Chondrocyte (in vitro differentiated cells): ENCODE data around the gene MAGOHB. TPM values are rescaled to one million over a fixed set of nuclear protein-coding genes. Genes with fewer than 3 reads are reported as not detected.
"Not testable (repeated sequence)": the region's sequence is repeated elsewhere in the genome, so short reads cannot be mapped to it uniquely, and the experiment has no call there.

Experiments used
- DNase-seq: peaks from one replicate; pipeline ENCODE4 v3.0.0; 2021; ENCODE audit warnings: mixed read lengths, low spot score
- H3K27ac Mint-ChIP-seq: one replicate; pipeline ENCODE4 v1.8.0; 2021; ENCODE audit warnings: mild to moderate bottlenecking, moderate library complexity, mixed read lengths; ENCODE audit not compliant: unreplicated experiment
- H3K27me3 Mint-ChIP-seq: 2 replicates; pipeline ENCODE4 v1.8.0; 2021; ENCODE audit warnings: low read depth, mixed read lengths
- H3K36me3 Mint-ChIP-seq: 2 replicates; pipeline ENCODE4 v1.8.0; 2021; ENCODE audit warnings: low read depth, mixed read lengths
- H3K4me1 Mint-ChIP-seq: 2 replicates; pipeline ENCODE4 v1.8.0; 2021; ENCODE audit warnings: low read depth, mild to moderate bottlenecking, mixed read lengths
- H3K4me3 Mint-ChIP-seq: one replicate; pipeline ENCODE4 v1.8.0; 2021; ENCODE audit warnings: mild to moderate bottlenecking, moderate library complexity, mixed read lengths; ENCODE audit not compliant: unreplicated experiment
- H3K9me3 Mint-ChIP-seq: 2 replicates; pipeline ENCODE4 v1.8.0; 2021; ENCODE audit warnings: low read depth, mixed read lengths
- long read RNA-seq: library from polyadenylated mRNA; stranded (forward); transcript quantifications from one replicate; pipeline ENCODE4 v2.0.0, GENCODE V29; 2021
- total RNA-seq: library from RNA; stranded (reverse); gene quantifications from 3 replicates; pipeline ENCODE4 v1.2.1, GENCODE V29; 2021
- TF ChIP-seq, protein P1 (sequence below): fragments of 200-600 bp; sonication (generic); IDR thresholded peaks from 2 replicates; pipeline ENCODE4 v1.5.0; 2021; ENCODE audit warnings: antibody characterized with exemption, mild to moderate bottlenecking, moderate library complexity

MAGOHB gene
- 32.7 to 40.9 TPM (median 35.8 TPM) in 3 replicates for total RNA-seq
- long read RNA-seq, transcript MAGOHB-201 (5 exons, 2,623 nt): major isoform, 29 of 38 reads
- long read RNA-seq, partial matches to known transcripts: 0 of 38 reads
- long read RNA-seq, other reads (novel, unspliced or antisense): 5 of 38 reads

DNA sequence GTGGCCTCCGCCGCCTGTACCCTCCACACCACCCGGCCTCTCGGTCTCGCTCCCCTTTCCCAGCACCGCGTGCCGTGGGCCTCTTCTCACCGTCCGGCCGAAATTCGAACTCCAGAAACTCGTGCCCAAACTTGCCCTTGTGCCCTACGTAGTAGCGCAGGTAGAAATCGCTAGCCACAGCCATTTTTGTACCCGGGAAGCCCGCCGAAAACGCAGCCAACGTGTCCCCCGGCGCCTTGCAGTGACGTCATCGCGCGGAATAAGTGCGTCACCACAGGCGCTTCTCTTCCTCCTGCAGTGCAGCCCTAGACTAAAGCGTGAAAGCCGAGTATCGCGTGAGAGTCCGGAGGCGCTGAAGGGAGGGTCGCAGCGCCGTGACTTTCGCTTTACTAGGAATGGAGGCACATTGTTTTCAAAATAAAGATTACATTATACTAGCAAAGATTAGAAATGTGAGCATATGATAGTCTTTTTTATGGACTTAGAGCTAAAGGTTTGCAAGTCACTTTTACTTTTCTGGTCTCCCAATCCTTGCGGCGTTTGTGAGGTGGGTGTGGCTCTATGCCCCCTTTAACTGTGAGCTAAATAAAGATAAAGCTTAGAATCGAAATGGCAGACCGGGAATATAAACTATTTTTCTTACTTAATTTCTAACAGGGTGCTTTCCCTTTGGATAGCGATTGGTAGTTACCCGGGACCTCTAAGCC lies at the start of gene MAGOHB:
Gene MAGOHB (minus strand): TSS at position 261 of the 707 bp plus-strand sequence. CDS start 77 bp downstream, at position 184.
- H3K27me3 Mint-ChIP-seq: no peaks in the 10 kb centered on the region
- H3K4me3 Mint-ChIP-seq: peak within 1 kb of the TSS; percentile 99
- H3K27ac Mint-ChIP-seq: peak within 1 kb of the TSS; percentile 99
- H3K36me3 Mint-ChIP-seq: peaks cover 3% of the 10 kb centered on the region
- DNase-seq: peak; percentile 97
- no peaks in the 10 kb centered on the region for H3K9me3 Mint-ChIP-seq
- TF ChIP-seq, protein P1, sequence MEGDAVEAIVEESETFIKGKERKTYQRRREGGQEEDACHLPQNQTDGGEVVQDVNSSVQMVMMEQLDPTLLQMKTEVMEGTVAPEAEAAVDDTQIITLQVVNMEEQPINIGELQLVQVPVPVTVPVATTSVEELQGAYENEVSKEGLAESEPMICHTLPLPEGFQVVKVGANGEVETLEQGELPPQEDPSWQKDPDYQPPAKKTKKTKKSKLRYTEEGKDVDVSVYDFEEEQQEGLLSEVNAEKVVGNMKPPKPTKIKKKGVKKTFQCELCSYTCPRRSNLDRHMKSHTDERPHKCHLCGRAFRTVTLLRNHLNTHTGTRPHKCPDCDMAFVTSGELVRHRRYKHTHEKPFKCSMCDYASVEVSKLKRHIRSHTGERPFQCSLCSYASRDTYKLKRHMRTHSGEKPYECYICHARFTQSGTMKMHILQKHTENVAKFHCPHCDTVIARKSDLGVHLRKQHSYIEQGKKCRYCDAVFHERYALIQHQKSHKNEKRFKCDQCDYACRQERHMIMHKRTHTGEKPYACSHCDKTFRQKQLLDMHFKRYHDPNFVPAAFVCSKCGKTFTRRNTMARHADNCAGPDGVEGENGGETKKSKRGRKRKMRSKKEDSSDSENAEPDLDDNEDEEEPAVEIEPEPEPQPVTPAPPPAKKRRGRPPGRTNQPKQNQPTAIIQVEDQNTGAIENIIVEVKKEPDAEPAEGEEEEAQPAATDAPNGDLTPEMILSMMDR: peak; percentile 2
- peaks cover 37% of the 10 kb centered on the region for H3K4me1 Mint-ChIP-seq

DNA sequence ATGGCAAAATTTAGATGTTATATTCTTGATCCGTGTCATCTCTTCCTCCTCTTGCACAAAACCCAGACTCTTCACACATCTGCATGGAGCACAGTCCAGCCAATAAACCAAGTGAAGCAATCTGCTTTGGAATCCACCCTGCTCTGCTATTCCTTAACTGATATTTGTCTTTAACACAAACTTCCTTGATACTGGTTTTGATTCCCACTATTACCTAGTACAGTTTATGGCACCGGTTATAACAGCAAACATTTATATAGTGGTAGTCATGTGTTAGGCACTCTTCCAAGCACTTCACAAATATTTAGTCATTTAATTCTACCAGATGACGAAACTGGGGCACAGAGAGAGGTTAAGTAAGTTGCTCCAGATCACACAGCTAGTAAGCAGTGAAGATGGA lies 47.9 kb upstream of the MAGOHB start:
- Mint-ChIP-seq H3K9me3 (peaks cover 7% of the 10 kb centered on the region), H3K36me3 (no peaks in the 10 kb centered on the region), H3K27ac (no peak overlapping the region), H3K27me3 (no peaks in the 10 kb centered on the region), H3K4me3 (no peak overlapping the region), H3K4me1 (no peaks in the 10 kb centered on the region)
- no peak for DNase-seq
- TF ChIP-seq, protein P1: no peak

DNA sequence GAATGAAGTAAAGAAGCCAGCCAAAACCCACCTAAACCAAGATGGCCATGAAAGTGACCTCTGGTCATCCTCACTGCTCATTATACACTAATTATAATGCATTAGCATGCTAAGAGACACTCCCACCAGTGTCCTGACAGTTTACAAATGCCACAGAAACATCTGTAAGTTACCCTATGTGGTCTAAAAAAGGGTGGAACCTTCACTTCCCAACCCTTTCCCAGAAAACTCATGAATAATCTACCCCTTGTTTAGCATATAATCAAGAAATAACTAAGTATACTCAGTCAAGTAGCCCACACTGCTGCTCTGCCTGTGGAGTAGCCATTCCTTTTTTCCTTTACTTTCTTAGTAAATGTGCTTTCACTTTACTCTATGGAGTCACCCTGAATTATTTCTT lies 40.6 kb upstream of the MAGOHB start:
- DNase-seq: no peak
- Mint-ChIP-seq H3K4me1 (no peaks in the 10 kb centered on the region), H3K36me3 (no peaks in the 10 kb centered on the region), H3K4me3 (no peak overlapping the region), H3K27me3 (no peaks in the 10 kb centered on the region), H3K9me3 (peaks cover 10% of the 10 kb centered on the region), H3K27ac (no peak overlapping the region)
- TF ChIP-seq, protein P1: no peak

GRCh38 chr12:10652192-10652591 lies 38.8 kb upstream of the MAGOHB start:
- Mint-ChIP-seq H3K4me3 (no peak overlapping the region), H3K27ac (no peak overlapping the region), H3K4me1 (no peaks in the 10 kb centered on the region), H3K27me3 (no peaks in the 10 kb centered on the region), H3K9me3 (peaks cover 7% of the 10 kb centered on the region), H3K36me3 (peaks cover 3% of the 10 kb centered on the region)
- TF ChIP-seq, protein P1: no peak
- DNase-seq: no peak

- Mint-ChIP-seq H3K9me3 (peaks cover 24% of the 10 kb centered on the region), H3K36me3 (peaks cover 17% of the 10 kb centered on the region)
- not testable (repeated sequence) for DNase-seq, H3K4me1 Mint-ChIP-seq, H3K27ac Mint-ChIP-seq, H3K27me3 Mint-ChIP-seq, H3K4me3 Mint-ChIP-seq
Measured at GRCh38 chr12:10646576-10646975, 33.2 kb upstream of the MAGOHB start.

GRCh38 chr12:10645910-10646309 lies 32.5 kb upstream of the MAGOHB start:
- no peak overlapping the region for H3K4me3 Mint-ChIP-seq
- peaks cover 8% of the 10 kb centered on the region for H3K4me1 Mint-ChIP-seq
- H3K9me3 Mint-ChIP-seq: peaks cover 24% of the 10 kb centered on the region
- no peak for DNase-seq
- TF ChIP-seq, protein P1: no peak
- H3K36me3 Mint-ChIP-seq: peaks cover 17% of the 10 kb centered on the region
- H3K27me3 Mint-ChIP-seq: no peaks in the 10 kb centered on the region
- H3K27ac Mint-ChIP-seq: no peak overlapping the region
